ENCODE data around the gene KCNMB2.

GRCh38 chr3:178762385-178762784, 226.1 kb downstream of the KCNMB2 start:
- TF ChIP-seq CTCF (conservative IDR thresholded peaks at IDR 0.05 in 1 of 2, IDR thresholded peaks at IDR 0.05 in 1 of 2; ENCODE audit: low read depth in 1 of 2, low read length in 2 of 2) (no peak), EZH2 (IDR thresholded peaks at IDR 0.05; ENCODE audit: low read length, missing control alignments) (no peak)

Measured in fibroblast of lung (primary cell).